Heart right ventricle (tissue), 16 donors: ENCODE results near the gene PPP1R14C. TPM values are rescaled to one million over a fixed set of nuclear protein-coding genes. Genes with fewer than 3 reads are reported as not detected.

ENCODE experiments used
- ATAC-seq, 8 donors: fragments of 200-7000 bp; cut with Tn5 transposase; one replicate each; pipeline ENCODE4 v1.9.1; 2020; ENCODE audit warnings: mild to moderate bottlenecking in 8 of 8, moderate library complexity in 8 of 8, moderate number of reproducible peaks in 1 of 8
- DNase-seq, 2 donors: peaks; one replicate each; pipeline ENCODE4 v3.0.0-alpha.2; 2020
- H3K27ac ChIP-seq, 10 donors: fragments of 200-600 bp; sonication (generic) in 2 of 10; one replicate each; pipeline versions ENCODE4 v1.5.0 to v1.8.0; 2020 to 2022; ENCODE audit warnings: mild to moderate bottlenecking in 3 of 10
- H3K27me3 ChIP-seq, 7 donors: fragments of 200-600 bp; one replicate each; pipeline ENCODE4 v1.8.0; 2021 to 2022; ENCODE audit warnings: mild to moderate bottlenecking in 2 of 7
- H3K36me3 ChIP-seq, 9 donors: fragments of 200-600 bp; sonication (generic) in 1 of 9; one replicate each; pipeline versions ENCODE4 v1.5.0 to v1.8.0; 2020 to 2022; ENCODE audit warnings: mild to moderate bottlenecking in 2 of 9
- H3K4me1 ChIP-seq, 9 donors: fragments of 200-600 bp; sonication (generic) in 1 of 9; one replicate each; pipeline versions ENCODE4 v1.5.0 to v1.8.0; 2020 to 2022; ENCODE audit warnings: mild to moderate bottlenecking in 4 of 9
- H3K4me3 ChIP-seq, 10 donors: fragments of 200-600 bp; sonication (generic) in 2 of 10; one replicate each; pipeline versions ENCODE4 v1.5.0 to v1.8.0; 2020 to 2022; ENCODE audit warnings: mild to moderate bottlenecking in 7 of 10, moderate library complexity in 2 of 10
- H3K9me3 ChIP-seq, 11 donors: fragments of 200-600 bp in 10 of 11; sonication (generic) in 2 of 11; one replicate each; pipeline versions ENCODE4 v1.5.0 to v1.8.0; 2013 to 2022; ENCODE audit warnings: mild to moderate bottlenecking in 2 of 11, control low read depth in 1 of 11, moderate library complexity in 1 of 11
- WGBS, 2 donors: extraction: QIAGEN DNeasy Blood & Tissue Kit; methylation state at CpG; one replicate each; pipeline ENCODE4 v1.1.7; 2013; ENCODE audit warnings: inconsistent platforms in 1 of 2; 5-methylcytosine and 5-hydroxymethylcytosine counted together
- intact Hi-C, 10 donors: fragments of 100-400 bp; cut with DNase I; formaldehyde crosslinking; loops; one replicate each; pipeline versions ENCODE4 v1.11.1 to v1.14.2; 2022
- polyA plus RNA-seq, 2 donors: library from polyadenylated mRNA; stranded (reverse); fragments of 200-250 nt; gene quantifications; one replicate each; pipeline ENCODE4 v1.2.3, GENCODE V29; 2013
- total RNA-seq, 10 donors: library from RNA; stranded (reverse); fragmentation: NEBNext Ultra II Directional in 3 of 10; extraction: Animal tissue kit (Norgen Biotek cat#: 25700) in 3 of 10; gene quantifications; one replicate each; pipeline versions ENCODE4 v1.2.1 to v1.2.4, GENCODE V29; 2021 to 2023
- TF ChIP-seq, protein P1 (sequence below), 9 donors: fragments of 200-600 bp; sonication (generic) in 2 of 9; IDR thresholded peaks; one replicate each; pipeline versions ENCODE4 v1.5.0 to v1.8.0; 2021 to 2022; ENCODE audit warnings: antibody characterized with exemption in 9 of 9, mild to moderate bottlenecking in 5 of 9, moderate library complexity in 1 of 9
- donor health status: Arrhythmogenic right ventricular cardiomyopathy.
- donor health status: ischemic (EF 13 %, LVEDD 7.1; RV severe dilation, severe dysfunction).
- donor health status: healthy with polysubstance abuse.
- donor health status: DM: no; HTN: yes; CAD: no.
- donor health status: DM: no; HTN: no; CAD: no.
- donor health status: ischemic (EF 25% LVEDD 6.9; RV normal size, moderate dysfunction).
- donor health status: ischemic (EF 25% LVEDD 5.7; RV mildly dilated, moderate dysfunction).
- donor health status: healthy.
- donor health status: DM: yes; HTN: yes; CAD: no.
- donor health status: Ischemic cardiomyopathy.
- donor health status: ischemic (EF 35%, LVEDD 5.7; RV mildly dilated, moderate dysfunction).
- donor health status: nonischemic (EF 11% LVEDD 7.7; RV severe dilation, severe dysfunction).
- donor health status: DM: yes; HTN: yes; CAD: no.
- donor health status: PGD.
- donor health status: ischemic (EF 29% LVEDD 5.4; RV normal size, mild dysfunction).
- donor health status: nonischemic (EF 23%, LVEDD 6.1; RV moderate dilation, normal function).

Gene PPP1R14C
- total and polyA plus RNA-seq, 12 donors, result 22.6 to 145 (median 92.1) TPM

- Histone ChIP-seq H3K27ac (no peak overlapping the region), H3K4me1 (no peaks in the 10 kb centered on the region), H3K27me3 (peaks cover 0 to 12% (median 3%) of the 10 kb centered on the region in 7 donors), H3K36me3 (no peaks in the 10 kb centered on the region), H3K4me3 (no peak overlapping the region), H3K9me3 (no peaks in the 10 kb centered on the region)
- DNase-seq (no peak), ATAC-seq (no peak)
- TF ChIP-seq, protein P1, sequence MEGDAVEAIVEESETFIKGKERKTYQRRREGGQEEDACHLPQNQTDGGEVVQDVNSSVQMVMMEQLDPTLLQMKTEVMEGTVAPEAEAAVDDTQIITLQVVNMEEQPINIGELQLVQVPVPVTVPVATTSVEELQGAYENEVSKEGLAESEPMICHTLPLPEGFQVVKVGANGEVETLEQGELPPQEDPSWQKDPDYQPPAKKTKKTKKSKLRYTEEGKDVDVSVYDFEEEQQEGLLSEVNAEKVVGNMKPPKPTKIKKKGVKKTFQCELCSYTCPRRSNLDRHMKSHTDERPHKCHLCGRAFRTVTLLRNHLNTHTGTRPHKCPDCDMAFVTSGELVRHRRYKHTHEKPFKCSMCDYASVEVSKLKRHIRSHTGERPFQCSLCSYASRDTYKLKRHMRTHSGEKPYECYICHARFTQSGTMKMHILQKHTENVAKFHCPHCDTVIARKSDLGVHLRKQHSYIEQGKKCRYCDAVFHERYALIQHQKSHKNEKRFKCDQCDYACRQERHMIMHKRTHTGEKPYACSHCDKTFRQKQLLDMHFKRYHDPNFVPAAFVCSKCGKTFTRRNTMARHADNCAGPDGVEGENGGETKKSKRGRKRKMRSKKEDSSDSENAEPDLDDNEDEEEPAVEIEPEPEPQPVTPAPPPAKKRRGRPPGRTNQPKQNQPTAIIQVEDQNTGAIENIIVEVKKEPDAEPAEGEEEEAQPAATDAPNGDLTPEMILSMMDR (IDR thresholded peaks at IDR 0.05), result no peak
- intact Hi-C loops, result no loop called here
- 81 to 88% methylated on average over 8 of the region's 8 CpGs for WGBS, 2 donors
Observed at GRCh38 chr6:150276168-150276936, 133.5 kb downstream of the PPP1R14C start.

DNA sequence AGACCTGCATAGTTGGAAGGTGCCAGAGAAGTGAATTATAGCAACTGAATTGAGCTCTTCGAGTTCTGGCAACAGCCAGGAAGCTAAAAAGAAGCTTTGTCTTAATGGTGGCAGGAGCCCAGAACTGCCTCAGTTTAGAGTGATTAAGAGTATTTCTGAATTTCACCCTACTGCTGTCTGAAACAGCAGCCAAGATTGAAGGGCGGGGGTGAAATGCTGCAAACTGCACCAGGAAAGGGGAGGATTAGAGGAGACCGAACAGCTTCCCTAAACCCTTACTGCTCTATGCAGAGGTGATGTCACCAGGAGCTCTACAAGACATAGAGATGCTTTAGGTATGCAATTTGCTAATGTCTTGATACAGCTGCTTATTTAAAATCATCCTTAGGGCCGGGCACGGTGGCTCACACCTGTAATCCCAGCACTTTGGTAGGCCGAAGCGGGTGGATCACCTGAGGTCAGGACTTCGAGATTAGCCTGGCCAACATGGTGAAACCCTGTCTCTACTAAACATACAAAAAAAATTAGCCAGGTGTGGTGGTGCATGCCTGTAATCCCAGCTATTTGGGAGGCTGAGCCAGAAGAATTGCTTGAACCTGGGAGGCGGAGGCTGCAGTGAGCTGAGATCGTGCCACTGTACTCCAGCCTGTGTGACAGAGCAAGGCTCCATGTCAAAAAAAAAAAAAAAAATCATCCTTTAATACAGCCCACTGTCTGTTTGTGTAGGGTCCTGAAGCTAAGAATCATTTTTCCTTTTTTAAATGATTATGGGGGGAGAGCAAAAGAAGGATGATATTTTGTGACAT, 134.3 kb downstream of the PPP1R14C start:
- no peaks in the 10 kb centered on the region for H3K36me3 ChIP-seq
- H3K4me1 ChIP-seq, result no peaks in the 10 kb centered on the region
- ATAC-seq (no peak), DNase-seq (no peak)
- intact Hi-C loops, result no loop called here
- no peak overlapping the region for H3K4me3 ChIP-seq
- peaks cover 0 to 12% (median 3%) of the 10 kb centered on the region in 7 donors for H3K27me3 ChIP-seq
- no peaks in the 10 kb centered on the region for H3K9me3 ChIP-seq
- TF ChIP-seq, protein P1 (IDR thresholded peaks at IDR 0.05), result no peak
- 82 to 85% methylated on average over 10 of the region's 10 CpGs for WGBS, 2 donors
- no peak overlapping the region for H3K27ac ChIP-seq

- H3K36me3 ChIP-seq, result no peaks in the 10 kb centered on the region
- H3K9me3 ChIP-seq, result peaks cover 0 to 3% (median 0%) of the 10 kb centered on the region in 11 donors
- intact Hi-C loops, result no loop called here
- no peak overlapping the region for H3K4me3 ChIP-seq
- DNase-seq (no peak), ATAC-seq (no peak)
- H3K27me3 ChIP-seq, result peaks cover 0 to 12% (median 3%) of the 10 kb centered on the region in 7 donors
- H3K4me1 ChIP-seq, result no peaks in the 10 kb centered on the region
- H3K27ac ChIP-seq, result no peak overlapping the region
- TF ChIP-seq, protein P1 (IDR thresholded peaks at IDR 0.05), result no peak
- 78 to 80% methylated on average over 1 of the region's 1 CpG for WGBS, 2 donors
Observed at GRCh38 chr6:150279533-150279932, 136.7 kb downstream of the PPP1R14C start.

- ATAC-seq (no peak), DNase-seq (no peak)
- Histone ChIP-seq H3K36me3 (no peaks in the 10 kb centered on the region), H3K27ac (no peak overlapping the region), H3K27me3 (peaks cover 0 to 15% (median 3%) of the 10 kb centered on the region in 7 donors), H3K4me1 (no peaks in the 10 kb centered on the region), H3K9me3 (peaks cover 0 to 3% (median 0%) of the 10 kb centered on the region in 11 donors), H3K4me3 (no peak overlapping the region)
- WGBS, 2 donors, result 88 to 90% methylated on average over 1 of the region's 1 CpG
- intact Hi-C loops, result no loop called here
- TF ChIP-seq, protein P1 (IDR thresholded peaks at IDR 0.05), result no peak
Observed at GRCh38 chr6:150280703-150281102, 137.9 kb downstream of the PPP1R14C start.
